ENCODE results near the gene TMEM97. TPM values are rescaled to one million over a fixed set of nuclear protein-coding genes. Genes with fewer than 3 reads are reported as not detected.

Gene TMEM97
- polyA plus RNA-seq, 6 donors from 2014 or later = 6.3 to 8.0 (median 6.9) TPM

- no peak for DNase-seq
- Mint-ChIP-seq H3K36me3 (peaks cover 0 to 4% of the 10 kb centered on the region in 2 donors), H3K9me3 (no peaks in the 10 kb centered on the region), H3K27ac (peak overlapping the region in 2 of 6 donors; percentile 9 to 20), H3K4me3 (no peak overlapping the region), H3K4me1 (peaks cover 0 to 4% (median 2%) of the 10 kb centered on the region in 3 donors), H3K27me3 (no peaks in the 10 kb centered on the region)
- no peak for ATAC-seq (ENCODE audit: low read depth in 2 of 2)
These were observed 27.2 kb downstream of the TMEM97 start for GRCh38 chr17:28346199-28346580.

- Mint-ChIP-seq H3K27ac (peak overlapping the region in 1 of 6 donors; percentile 9), H3K4me3 (no peak overlapping the region), H3K9me3 (no peaks in the 10 kb centered on the region), H3K36me3 (peaks cover 0 to 4% of the 10 kb centered on the region in 2 donors), H3K27me3 (no peaks in the 10 kb centered on the region), H3K4me1 (peaks cover 0 to 4% (median 2%) of the 10 kb centered on the region in 3 donors)
- DNase-seq (no peak), ATAC-seq (ENCODE audit: low read depth in 2 of 2) (no peak)
These were observed 27.8 kb downstream of the TMEM97 start for GRCh38 chr17:28346746-28347246.

- Mint-ChIP-seq H3K9me3 (no peaks in the 10 kb centered on the region), H3K27me3 (no peaks in the 10 kb centered on the region), H3K36me3 (peaks cover 0 to 4% of the 10 kb centered on the region in 2 donors), H3K27ac (peak overlapping the region in 1 of 6 donors; percentile 9), H3K4me1 (peaks cover 0 to 4% (median 2%) of the 10 kb centered on the region in 3 donors), H3K4me3 (no peak overlapping the region)
- no peak for ATAC-seq (ENCODE audit: low read depth in 2 of 2)
- no peak for DNase-seq
These were observed 28.4 kb downstream of the TMEM97 start for GRCh38 chr17:28347261-28347891.

GRCh38 chr17:28348979-28349378 lies 30.0 kb downstream of the TMEM97 start:
- Mint-ChIP-seq H3K27me3 (no peaks in the 10 kb centered on the region), H3K4me3 (no peak overlapping the region), H3K4me1 (peaks cover 0 to 4% (median 2%) of the 10 kb centered on the region in 3 donors), H3K36me3 (peaks cover 0 to 4% of the 10 kb centered on the region in 2 donors), H3K27ac (peak overlapping the region in 1 of 6 donors; percentile 3), H3K9me3 (no peaks in the 10 kb centered on the region)
- DNase-seq (no peak), ATAC-seq (ENCODE audit: low read depth in 2 of 2) (no peak)

- Mint-ChIP-seq H3K27me3 (no peaks in the 10 kb centered on the region), H3K4me1 (peaks cover 2 to 5% (median 4%) of the 10 kb centered on the region in 3 donors), H3K9me3 (no peaks in the 10 kb centered on the region), H3K27ac (no peak overlapping the region), H3K36me3 (peaks cover 0 to 4% of the 10 kb centered on the region in 2 donors), H3K4me3 (no peak overlapping the region)
- DNase-seq (no peak), ATAC-seq (ENCODE audit: low read depth in 2 of 2) (no peak)
These were observed 31.3 kb downstream of the TMEM97 start for GRCh38 chr17:28350271-28350670.

GRCh38 chr17:28357061-28357900 lies 38.3 kb downstream of the TMEM97 start, which contains the start of gene POLDIP2:
Gene POLDIP2, minus strand, starts transcription at chr17:28357527. Its CDS starts 79 bp downstream, at chr17:28357448.
- Mint-ChIP-seq H3K27ac (peak within 1 kb of the TSS; percentile 91 to 99 (median 94)), H3K9me3 (no peaks in the 10 kb centered on the region), H3K36me3 (no peaks in the 10 kb centered on the region), H3K4me3 (peak within 1 kb of the TSS; percentile 94 to 100 (median 95)), H3K27me3 (no peaks in the 10 kb centered on the region), H3K4me1 (peaks cover 19 to 28% (median 21%) of the 10 kb centered on the region in 3 donors)
- DNase-seq (peak; percentile 97), ATAC-seq (ENCODE audit: low read depth in 2 of 2) (peak; percentile 97 to 98)

- peak overlapping the region; percentile 91 to 99 (median 94) for H3K27ac Mint-ChIP-seq
These were observed 38.8 kb downstream of the TMEM97 start for GRCh38 chr17:28357901-28358197.

GRCh38 chr17:28363186-28363585 lies 44.2 kb downstream of the TMEM97 start:
- Mint-ChIP-seq H3K4me1 (peaks cover 2 to 3% (median 2%) of the 10 kb centered on the region in 3 donors), H3K4me3 (peak overlapping the region in 1 of 8 donors; percentile 43), H3K36me3 (no peaks in the 10 kb centered on the region), H3K27ac (no peak overlapping the region), H3K9me3 (no peaks in the 10 kb centered on the region), H3K27me3 (no peaks in the 10 kb centered on the region)
- DNase-seq (no peak), ATAC-seq (ENCODE audit: low read depth in 2 of 2) (no peak)

More at GRCh38 chr17:28357901-28358197, 38.8 kb downstream of the TMEM97 start:
- no peaks in the 10 kb centered on the region for H3K36me3 Mint-ChIP-seq
- ATAC-seq (ENCODE audit: low read depth in 2 of 2) (no peak), DNase-seq (no peak)
- no peaks in the 10 kb centered on the region for H3K9me3 Mint-ChIP-seq
- H3K4me1 Mint-ChIP-seq = peaks cover 19 to 28% (median 21%) of the 10 kb centered on the region in 3 donors
- no peaks in the 10 kb centered on the region for H3K27me3 Mint-ChIP-seq
- H3K4me3 Mint-ChIP-seq = peak overlapping the region; percentile 94 to 100 (median 95)

GRCh38 chr17:28363776-28364650 lies 45.0 kb downstream of the TMEM97 start:
- ATAC-seq (ENCODE audit: low read depth in 2 of 2) (no peak), DNase-seq (no peak)
- Mint-ChIP-seq H3K9me3 (no peaks in the 10 kb centered on the region), H3K27me3 (no peaks in the 10 kb centered on the region), H3K36me3 (no peaks in the 10 kb centered on the region), H3K4me1 (no peaks in the 10 kb centered on the region), H3K27ac (no peak overlapping the region), H3K4me3 (peak overlapping the region in 2 of 8 donors; percentile 43 to 68)

- ATAC-seq (ENCODE audit: low read depth in 2 of 2) (no peak), DNase-seq (no peak)
- Mint-ChIP-seq H3K27ac (peak within 1 kb of the TSS in 3 of 6 donors; percentile 52 to 66 (median 54)), H3K4me1 (no peaks in the 10 kb centered on the region), H3K27me3 (no peaks in the 10 kb centered on the region), H3K36me3 (no peaks in the 10 kb centered on the region), H3K9me3 (no peaks in the 10 kb centered on the region), H3K4me3 (no peak within 1 kb of the TSS)
These were observed 45.8 kb downstream of the TMEM97 start, which contains the start of gene SEBOX for GRCh38 chr17:28364665-28365363. Gene SEBOX, minus strand, starts transcription at chr17:28365199. Its CDS starts 48 bp downstream, at chr17:28365151.

- no peaks in the 10 kb centered on the region for H3K36me3 Mint-ChIP-seq
- no peaks in the 10 kb centered on the region for H3K9me3 Mint-ChIP-seq
- peak overlapping the region in 2 of 6 donors; percentile 52 to 54 for H3K27ac Mint-ChIP-seq
- ATAC-seq (ENCODE audit: low read depth in 2 of 2) = no peak
- H3K4me3 Mint-ChIP-seq = no peak overlapping the region
- DNase-seq = no peak
- no peaks in the 10 kb centered on the region for H3K27me3 Mint-ChIP-seq
- H3K4me1 Mint-ChIP-seq = no peaks in the 10 kb centered on the region
These were observed 46.5 kb downstream of the TMEM97 start for GRCh38 chr17:28365487-28365886.

- Mint-ChIP-seq H3K9me3 (no peaks in the 10 kb centered on the region), H3K4me3 (no peak overlapping the region), H3K4me1 (peaks cover 4 to 7% (median 7%) of the 10 kb centered on the region in 3 donors), H3K27me3 (no peaks in the 10 kb centered on the region), H3K36me3 (no peaks in the 10 kb centered on the region), H3K27ac (peak overlapping the region in 2 of 6 donors; percentile 56 to 57)
- ATAC-seq (ENCODE audit: low read depth in 2 of 2) (no peak), DNase-seq (no peak)
These were observed 47.6 kb downstream of the TMEM97 start for GRCh38 chr17:28366605-28367004.
